Esophagus muscularis mucosa (tissue), 4 donors: ENCODE measurements around the gene JAK2. TPM values are rescaled to one million over a fixed set of nuclear protein-coding genes. Genes with fewer than 3 reads are reported as not detected.

Source experiments
- DNase-seq: peaks from one replicate; pipeline ENCODE4 v3.0.0-alpha.2; 2017; ENCODE audit errors: extremely low spot score
- H3K27ac ChIP-seq, 4 donors: fragments of 200-600 bp; sonication (generic); replicated peaks in 1 of 4; 1 replicate in 3 of 4; 2 replicates in 1 of 4; pipeline ENCODE4 v1.5.1; 2016 to 2019; ENCODE audit warnings: mild to moderate bottlenecking in 1 of 4
- H3K27me3 ChIP-seq, 4 donors: fragments of 200-600 bp; sonication (generic); one replicate each; pipeline versions ENCODE4 v1.5.1 to v1.6.0; 2016 to 2019
- H3K36me3 ChIP-seq, 4 donors: fragments of 200-600 bp; sonication (generic); one replicate each; pipeline ENCODE4 v1.5.1; 2016 to 2019
- H3K4me1 ChIP-seq, 4 donors: fragments of 200-600 bp; sonication (generic); one replicate each; pipeline ENCODE4 v1.5.1; 2016 to 2019
- H3K4me3 ChIP-seq, 4 donors: fragments of 200-600 bp; sonication (generic); 1 replicate in 2 of 4; 2 replicates in 2 of 4; pipeline ENCODE4 v1.5.1; 2016 to 2019; ENCODE audit warnings: mild to moderate bottlenecking in 4 of 4, moderate library complexity in 1 of 4
- H3K9me3 ChIP-seq, 4 donors: fragments of 200-600 bp; sonication (generic); 1 replicate in 3 of 4; 2 replicates in 1 of 4; pipeline ENCODE4 v1.5.1; 2016 to 2019
- EP300 ChIP-seq: sonication (generic); formaldehyde crosslinking; IDR thresholded peaks from one replicate; pipeline ENCODE4 v1.6.1; 2017; ENCODE audit warnings: antibody characterized with exemption
- POLR2A ChIP-seq: fragments of 450-650 bp; IDR thresholded peaks from one replicate; pipeline ENCODE4 v1.6.1; 2017; ENCODE audit warnings: antibody characterized with exemption, moderate library complexity, mild to moderate bottlenecking, low read depth
- POLR2AphosphoS5 ChIP-seq, 2 donors: sonication (generic); formaldehyde crosslinking; IDR thresholded peaks; one replicate each; pipeline ENCODE4 v1.6.1; 2017; ENCODE audit warnings: antibody characterized with exemption in 2 of 2
- WGBS: methylation state at CpG from one replicate; pipeline ENCODE4 v1.1.5; 2018; 5-methylcytosine and 5-hydroxymethylcytosine counted together
- intact Hi-C: fragments of 100-400 bp; cut with DNase I; formaldehyde crosslinking; loops from one replicate; pipeline ENCODE4 v1.15.1; 2023
- total RNA-seq, 4 donors: library from RNA; depleted of rRNA; stranded (reverse); fragments of >200 nt; gene quantifications; one replicate each; pipeline versions ENCODE4 v1.1.0 to v1.2.1, GENCODE V29; 2016
- TF ChIP-seq, protein P1 (sequence below), 3 experiments: fragments of 200-600 bp in 2 of 3; fragments of 450-650 bp in 1 of 3; sonication (generic) in 2 of 3; IDR thresholded peaks; one replicate each; pipeline ENCODE4 v1.5.1; 2017 to 2019; ENCODE audit warnings: antibody characterized with exemption in 3 of 3, mild to moderate bottlenecking in 2 of 3, moderate library complexity in 1 of 3

Gene JAK2
- total RNA-seq, 4 donors from 2014 or later, result 27.0 to 47.8 (median 35.1) TPM

- no peak for DNase-seq
- no peak overlapping the region for H3K27ac ChIP-seq
- H3K9me3 ChIP-seq, result no peaks in the 10 kb centered on the region
- no peaks in the 10 kb centered on the region for H3K4me1 ChIP-seq
- TF ChIP-seq POLR2A (no peak), EP300 (no peak), POLR2AphosphoS5 (IDR thresholded peaks at IDR 0.05) (no peak)
- TF ChIP-seq, protein P1, sequence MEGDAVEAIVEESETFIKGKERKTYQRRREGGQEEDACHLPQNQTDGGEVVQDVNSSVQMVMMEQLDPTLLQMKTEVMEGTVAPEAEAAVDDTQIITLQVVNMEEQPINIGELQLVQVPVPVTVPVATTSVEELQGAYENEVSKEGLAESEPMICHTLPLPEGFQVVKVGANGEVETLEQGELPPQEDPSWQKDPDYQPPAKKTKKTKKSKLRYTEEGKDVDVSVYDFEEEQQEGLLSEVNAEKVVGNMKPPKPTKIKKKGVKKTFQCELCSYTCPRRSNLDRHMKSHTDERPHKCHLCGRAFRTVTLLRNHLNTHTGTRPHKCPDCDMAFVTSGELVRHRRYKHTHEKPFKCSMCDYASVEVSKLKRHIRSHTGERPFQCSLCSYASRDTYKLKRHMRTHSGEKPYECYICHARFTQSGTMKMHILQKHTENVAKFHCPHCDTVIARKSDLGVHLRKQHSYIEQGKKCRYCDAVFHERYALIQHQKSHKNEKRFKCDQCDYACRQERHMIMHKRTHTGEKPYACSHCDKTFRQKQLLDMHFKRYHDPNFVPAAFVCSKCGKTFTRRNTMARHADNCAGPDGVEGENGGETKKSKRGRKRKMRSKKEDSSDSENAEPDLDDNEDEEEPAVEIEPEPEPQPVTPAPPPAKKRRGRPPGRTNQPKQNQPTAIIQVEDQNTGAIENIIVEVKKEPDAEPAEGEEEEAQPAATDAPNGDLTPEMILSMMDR (IDR thresholded peaks at IDR 0.05), result no peak
- 86% methylated on average over 1 of the region's 1 CpG for WGBS
- peaks cover 15 to 46% (median 26%) of the 10 kb centered on the region in 4 donors for H3K36me3 ChIP-seq
- H3K27me3 ChIP-seq, result no peaks in the 10 kb centered on the region
- intact Hi-C loops, result no loop called here
- no peak overlapping the region for H3K4me3 ChIP-seq
These were observed 137.0 kb downstream of the JAK2 start for GRCh38 chr9:5122116-5122515.

DNA sequence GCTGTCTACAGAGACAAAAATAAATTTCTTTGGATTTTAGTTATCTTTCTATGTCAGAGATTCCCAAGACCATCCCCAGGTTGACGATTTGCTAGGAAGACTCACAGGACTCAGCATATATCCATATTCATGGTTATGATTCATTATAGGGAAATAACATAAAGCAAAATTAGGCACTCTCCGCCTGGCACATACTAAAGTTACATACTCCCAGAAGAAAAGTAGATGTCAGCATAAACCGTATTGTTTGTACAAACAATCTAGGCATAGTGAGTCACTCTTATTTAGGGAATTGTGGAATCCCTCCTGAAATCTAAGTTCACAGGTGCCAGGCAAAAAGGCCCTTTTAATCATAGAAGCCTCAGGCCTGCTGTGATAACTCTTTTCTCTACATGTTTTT is 137.4 kb downstream of the JAK2 start:
- no peak overlapping the region for H3K4me3 ChIP-seq
- no peak for TF ChIP-seq POLR2AphosphoS5 (IDR thresholded peaks at IDR 0.05)
- no peak for TF ChIP-seq EP300
- TF ChIP-seq, protein P1 (IDR thresholded peaks at IDR 0.05), result no peak
- no peak for TF ChIP-seq POLR2A
- WGBS, result 89% methylated on average over 3 of the region's 3 CpGs
- H3K36me3 ChIP-seq, result peaks cover 15 to 48% (median 28%) of the 10 kb centered on the region in 4 donors
- H3K27me3 ChIP-seq, result no peaks in the 10 kb centered on the region
- H3K9me3 ChIP-seq, result no peaks in the 10 kb centered on the region
- no peak for DNase-seq
- intact Hi-C loops, result no loop called here
- no peak overlapping the region for H3K27ac ChIP-seq
- H3K4me1 ChIP-seq, result no peaks in the 10 kb centered on the region

GRCh38 chr9:5140151-5140550 is 155.1 kb downstream of the JAK2 start:
- Histone ChIP-seq H3K4me3 (no peak overlapping the region), H3K9me3 (peaks cover 0 to 47% (median 19%) of the 10 kb centered on the region in 4 donors), H3K27me3 (no peaks in the 10 kb centered on the region), H3K36me3 (peaks cover 0 to 18% (median 4%) of the 10 kb centered on the region in 4 donors), H3K27ac (no peak overlapping the region), H3K4me1 (no peaks in the 10 kb centered on the region)
- intact Hi-C loops, result no loop called here
- 86% methylated on average over 1 of the region's 1 CpG for WGBS
- TF ChIP-seq POLR2AphosphoS5 (IDR thresholded peaks at IDR 0.05) (no peak), EP300 (no peak), POLR2A (no peak)
- TF ChIP-seq, protein P1 (IDR thresholded peaks at IDR 0.05), result no peak
- no peak for DNase-seq

GRCh38 chr9:5144217-5144616 is 159.1 kb downstream of the JAK2 start:
- intact Hi-C loops, result no loop called here
- peaks cover 0 to 33% (median 19%) of the 10 kb centered on the region in 4 donors for H3K9me3 ChIP-seq
- H3K27ac ChIP-seq, result no peak overlapping the region
- no peak for DNase-seq
- WGBS, result 81% methylated on average over 7 of the region's 7 CpGs
- H3K27me3 ChIP-seq, result no peaks in the 10 kb centered on the region
- no peak for TF ChIP-seq EP300
- TF ChIP-seq, protein P1 (IDR thresholded peaks at IDR 0.05), result no peak
- no peak for TF ChIP-seq POLR2A
- no peak for TF ChIP-seq POLR2AphosphoS5 (IDR thresholded peaks at IDR 0.05)
- no peak overlapping the region for H3K4me3 ChIP-seq
- H3K4me1 ChIP-seq, result no peaks in the 10 kb centered on the region
- H3K36me3 ChIP-seq, result peaks cover 13 to 50% (median 24%) of the 10 kb centered on the region in 4 donors

DNA sequence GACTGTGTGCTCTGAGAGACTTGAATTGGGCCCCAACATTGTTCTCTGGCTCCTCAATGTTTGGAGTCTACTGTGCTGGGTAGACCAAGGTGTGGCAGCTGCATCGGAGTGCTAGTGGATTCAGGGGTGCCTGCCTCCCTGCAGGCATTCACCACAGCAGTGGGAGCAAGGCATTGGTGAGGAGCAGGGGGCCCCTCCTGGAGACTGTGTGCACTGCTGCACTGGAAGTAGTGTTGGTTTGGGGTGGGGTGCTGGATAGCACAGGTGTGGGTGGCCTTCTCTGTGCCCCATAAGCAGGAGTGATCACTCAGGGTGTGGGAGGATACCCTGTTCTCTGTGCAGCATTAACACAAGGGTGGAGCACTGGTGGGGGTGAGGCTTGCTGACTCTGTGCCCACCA is 161.2 kb downstream of the JAK2 start:
- TF ChIP-seq, protein P1 (IDR thresholded peaks at IDR 0.05), result no peak
- TF ChIP-seq POLR2A, result no peak
- TF ChIP-seq EP300, result no peak
- no peak for TF ChIP-seq POLR2AphosphoS5 (IDR thresholded peaks at IDR 0.05)
- intact Hi-C loops, result no loop called here
- H3K4me1 ChIP-seq, result no peaks in the 10 kb centered on the region
- peaks cover 0 to 38% (median 21%) of the 10 kb centered on the region in 4 donors for H3K9me3 ChIP-seq
- WGBS, result 100% methylated on average over 1 of the region's 1 CpG
- peaks cover 13 to 50% (median 24%) of the 10 kb centered on the region in 4 donors for H3K36me3 ChIP-seq
- H3K4me3 ChIP-seq, result no peak overlapping the region
- H3K27me3 ChIP-seq, result no peaks in the 10 kb centered on the region
- no peak overlapping the region for H3K27ac ChIP-seq
- DNase-seq, result no peak
